Head of caudate nucleus (tissue), 42 donors: ENCODE results near the gene ZNF587.
"Not testable (repeated sequence)": the region's sequence is repeated elsewhere in the genome, so short reads cannot be mapped to it uniquely, and the experiment has no call there.

Experiments
- DNase-seq, 42 donors: peaks; one replicate each; pipeline versions ENCODE4 v3.0.0 to v3.0.0-alpha.2; 2020 to 2021; ENCODE audit warnings: mixed read lengths in 7 of 42
- intact Hi-C: fragments of 100-400 bp; cut with DNase I; formaldehyde crosslinking; loops from one replicate; pipeline ENCODE4 v1.15.0; 2022

The ZNF587 gene

DNA sequence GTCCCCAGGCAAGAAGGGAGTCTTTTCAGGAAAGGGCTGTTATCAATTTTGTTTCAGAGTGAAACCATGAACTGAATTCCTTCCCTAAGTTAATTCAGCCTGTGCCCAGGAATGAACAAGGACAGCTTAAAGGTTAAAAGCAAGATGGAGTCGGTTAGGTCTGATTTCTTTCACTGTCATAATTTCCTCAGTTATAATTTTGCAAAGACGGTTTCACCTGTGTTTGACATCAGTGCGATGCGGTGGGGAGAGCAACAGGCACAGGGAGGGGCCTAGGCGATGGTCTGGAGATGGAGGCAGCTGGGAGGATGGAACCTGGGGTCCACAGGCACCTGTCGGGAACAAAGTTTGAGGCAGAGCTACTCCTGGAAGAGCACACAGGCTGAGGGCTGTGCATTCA lies 29.1 kb upstream of the ZNF587 start:
- intact Hi-C loops, result no loop called here

DNA sequence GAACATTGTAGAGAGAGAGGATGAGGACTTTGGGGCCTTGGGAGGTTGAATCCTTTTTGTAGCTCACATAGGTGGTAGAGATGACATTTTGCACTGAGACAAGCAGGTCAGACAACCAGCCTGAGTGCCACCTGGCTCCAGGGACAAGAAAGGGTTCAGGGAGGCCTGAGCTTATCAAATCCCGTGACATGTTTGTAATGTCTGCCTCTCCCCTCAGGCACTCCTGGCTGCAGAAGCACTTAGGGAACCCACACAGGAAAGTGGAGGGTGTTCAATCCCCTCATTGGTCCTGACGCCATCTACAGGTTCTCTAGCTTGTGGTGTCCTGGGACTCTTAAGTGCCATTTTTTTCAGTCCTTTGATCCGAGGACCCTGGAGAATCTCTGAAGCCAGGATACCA lies 28.6 kb upstream of the ZNF587 start:
- DNase-seq, intact Hi-C loops: not testable (repeated sequence)

More for the DNA sequence above, 29.1 kb upstream of the ZNF587 start:
- no peak for DNase-seq

DNA sequence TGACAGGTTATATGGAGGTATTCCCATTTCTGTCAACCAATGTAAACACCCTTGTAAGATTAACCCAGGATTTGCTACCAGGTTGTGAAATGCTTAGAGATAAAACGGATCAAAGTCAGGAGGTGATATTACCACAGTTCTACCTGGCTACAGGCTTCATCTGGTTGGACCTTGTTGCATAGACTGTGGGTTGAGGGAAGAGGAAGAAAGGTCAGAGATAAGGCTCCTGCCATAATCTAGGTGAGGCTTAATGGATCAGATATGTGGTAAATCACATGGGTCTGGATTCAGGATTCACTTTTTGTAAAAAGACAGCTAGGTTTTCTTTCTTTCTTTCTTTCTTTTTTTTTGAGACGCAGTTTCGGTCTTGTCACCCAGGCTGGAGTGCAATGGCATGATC lies 28.2 kb upstream of the ZNF587 start:
- not testable (repeated sequence) for DNase-seq

DNA sequence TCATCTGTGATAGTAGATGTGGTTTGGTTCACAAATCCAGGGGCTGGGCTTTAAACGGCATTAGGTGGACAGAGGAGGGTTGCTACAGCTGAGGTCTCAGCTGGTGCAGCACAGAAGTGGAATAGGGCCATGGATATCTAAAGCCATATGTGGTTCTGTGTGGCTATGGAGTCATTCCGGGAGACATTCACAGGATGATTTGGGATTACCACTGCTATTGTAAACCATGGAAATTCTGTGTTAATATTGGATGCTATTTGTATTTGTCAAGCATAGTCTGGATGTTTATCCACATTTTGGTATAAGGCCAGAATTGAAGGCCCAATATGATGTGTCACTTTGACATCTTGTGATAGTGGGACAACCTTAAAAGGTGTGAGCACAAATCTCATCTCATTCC lies 26.5 kb upstream of the ZNF587 start:
- DNase-seq, intact Hi-C loops: not testable (repeated sequence)

More for the DNA sequence above, 28.2 kb upstream of the ZNF587 start:
- intact Hi-C loops, result not testable (repeated sequence)

DNA sequence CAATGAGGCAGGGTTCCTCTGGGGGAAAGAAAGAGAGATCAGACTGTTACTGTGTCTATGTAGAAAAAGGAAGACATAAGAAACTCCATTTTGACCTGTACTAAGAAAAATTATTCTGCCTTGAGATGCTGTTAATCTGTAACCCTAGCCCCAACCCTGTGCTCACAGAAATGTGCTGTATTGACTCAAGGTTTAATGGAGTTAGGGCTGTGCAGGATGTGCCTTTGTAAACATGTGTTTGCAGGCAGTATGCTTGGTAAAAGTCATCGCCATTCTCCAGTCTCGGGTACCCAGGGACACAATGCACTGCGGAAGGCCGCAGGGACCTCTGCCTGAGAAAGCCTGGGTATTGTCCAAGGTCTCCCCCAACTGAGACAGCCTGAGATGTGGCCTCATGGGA lies 26.1 kb upstream of the ZNF587 start:
- DNase-seq, intact Hi-C loops: not testable (repeated sequence)

DNA sequence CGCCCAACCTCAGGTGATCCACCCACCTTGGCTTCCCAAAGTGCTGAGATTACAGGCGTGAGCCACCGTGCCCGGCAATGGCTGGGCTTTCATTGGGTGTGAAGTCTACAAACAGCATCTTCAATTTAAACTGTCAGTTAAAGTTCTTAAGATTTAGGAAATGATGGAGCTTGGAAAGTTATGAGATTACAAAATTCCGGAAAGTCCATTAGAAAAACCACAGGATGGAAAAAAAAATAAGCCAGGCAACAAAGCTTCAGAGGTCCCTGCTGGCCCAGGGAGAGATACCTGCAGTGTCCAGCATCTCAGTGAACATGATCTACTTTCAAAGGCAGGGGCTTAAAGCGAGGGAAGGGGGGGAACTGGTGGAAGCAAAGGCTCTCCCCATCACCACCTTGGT lies 24.1 kb upstream of the ZNF587 start:
- no peak for DNase-seq
- intact Hi-C loops, result no loop called here

DNA sequence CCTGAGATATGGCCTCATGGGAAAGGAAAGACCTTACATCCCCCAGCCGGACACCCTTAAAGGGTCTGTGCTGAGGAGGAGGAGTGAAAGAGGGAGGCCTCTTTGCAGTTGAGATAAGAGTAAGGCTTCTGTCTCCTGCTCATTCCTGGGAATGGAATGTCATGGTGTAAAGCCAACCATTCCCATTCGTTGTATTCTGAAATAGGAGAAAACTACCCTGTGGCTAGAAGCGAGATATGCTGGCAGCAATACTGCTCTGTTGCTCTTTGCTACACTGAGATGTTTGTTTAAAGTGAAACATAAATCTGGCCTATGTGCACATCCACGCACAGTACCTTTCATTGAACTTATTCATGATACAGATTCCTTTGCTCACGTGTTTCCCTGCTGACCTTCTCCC lies 20.3 kb upstream of the ZNF587 start:
- DNase-seq, result no peak
- intact Hi-C loops, result no loop called here

DNA sequence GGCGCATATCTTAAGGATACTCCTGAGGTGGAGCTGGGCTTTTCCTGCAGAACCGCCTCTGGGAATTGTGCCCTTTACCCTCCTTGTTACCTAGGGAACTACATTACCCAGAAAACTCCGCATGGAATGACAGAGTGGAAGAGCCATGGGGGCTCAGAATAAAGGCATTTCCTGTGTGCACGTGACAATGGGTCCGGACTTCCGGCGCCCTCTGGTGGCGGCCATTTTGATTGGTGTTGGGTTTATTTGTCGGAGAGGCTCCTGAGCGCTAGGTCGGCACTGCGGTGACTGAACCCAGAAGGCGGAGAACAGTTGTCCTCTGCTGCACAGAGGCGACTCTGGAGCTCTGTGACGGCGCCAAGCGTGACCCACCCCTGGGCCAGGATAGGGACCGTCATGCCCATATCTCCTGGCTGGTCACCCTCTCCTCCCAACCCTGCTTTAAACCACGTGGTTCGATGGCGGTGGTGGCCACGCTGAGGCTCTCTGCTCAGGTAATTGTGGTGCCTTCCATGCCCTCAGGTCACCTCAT lies 19.5 kb upstream of the ZNF587 start, which contains the start of gene ZNF587B:
ZNF587B (plus strand) TSS at position 229 of the 532 bp plus-strand sequence; CDS start at position 459, 230 bp downstream.
- intact Hi-C loops, result no loop called here
- peak; percentile 47 to 89 (median 76) for DNase-seq

DNA sequence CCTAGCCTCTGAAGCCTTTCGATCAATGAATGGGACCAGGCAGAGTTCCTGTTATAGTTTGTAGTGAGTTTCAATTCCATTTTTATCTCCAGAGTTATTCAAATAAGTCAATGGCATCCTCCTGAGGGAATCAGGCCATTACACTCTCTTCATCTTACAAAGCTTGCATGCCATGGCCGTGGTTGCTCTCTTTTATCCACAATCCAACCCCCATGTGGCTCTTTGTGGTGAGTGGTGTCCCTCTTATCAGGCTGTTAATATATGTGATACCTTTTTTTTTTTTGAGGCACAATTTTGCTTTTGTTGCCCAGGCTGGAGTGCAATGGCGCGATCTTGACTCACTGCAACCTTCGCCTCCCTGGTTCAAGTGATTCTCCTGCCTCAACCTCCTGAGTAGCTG lies 12.7 kb upstream of the ZNF587 start:
- intact Hi-C loops, DNase-seq: not testable (repeated sequence)

DNA sequence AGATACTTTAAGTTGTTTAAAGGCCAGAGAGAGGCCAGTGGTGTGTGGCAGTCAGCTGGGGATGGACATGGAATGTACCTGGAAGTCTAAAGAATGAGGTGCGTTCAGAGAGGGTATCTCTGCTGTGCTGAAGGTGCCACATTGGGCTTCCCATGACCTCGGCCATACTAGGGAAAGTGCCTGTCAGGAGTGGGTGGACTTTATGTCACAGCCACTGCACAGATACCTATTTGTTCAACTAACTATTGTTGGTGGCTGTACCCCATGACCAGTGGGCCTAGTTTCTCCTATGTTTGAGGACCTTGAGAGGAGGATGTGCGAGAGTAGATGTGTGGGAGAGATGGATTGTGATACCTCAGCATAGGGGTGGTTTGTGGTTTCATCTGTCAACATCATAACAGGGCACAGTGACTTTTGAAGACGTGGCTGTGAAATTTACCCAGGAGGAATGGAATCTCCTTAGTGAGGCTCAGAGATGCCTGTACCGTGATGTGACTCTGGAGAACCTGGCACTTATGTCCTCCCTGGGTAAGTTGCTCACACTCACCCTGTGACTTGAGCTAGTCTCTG lies 11.0 kb upstream of the ZNF587 start:
- intact Hi-C loops, DNase-seq: not testable (repeated sequence)

DNA sequence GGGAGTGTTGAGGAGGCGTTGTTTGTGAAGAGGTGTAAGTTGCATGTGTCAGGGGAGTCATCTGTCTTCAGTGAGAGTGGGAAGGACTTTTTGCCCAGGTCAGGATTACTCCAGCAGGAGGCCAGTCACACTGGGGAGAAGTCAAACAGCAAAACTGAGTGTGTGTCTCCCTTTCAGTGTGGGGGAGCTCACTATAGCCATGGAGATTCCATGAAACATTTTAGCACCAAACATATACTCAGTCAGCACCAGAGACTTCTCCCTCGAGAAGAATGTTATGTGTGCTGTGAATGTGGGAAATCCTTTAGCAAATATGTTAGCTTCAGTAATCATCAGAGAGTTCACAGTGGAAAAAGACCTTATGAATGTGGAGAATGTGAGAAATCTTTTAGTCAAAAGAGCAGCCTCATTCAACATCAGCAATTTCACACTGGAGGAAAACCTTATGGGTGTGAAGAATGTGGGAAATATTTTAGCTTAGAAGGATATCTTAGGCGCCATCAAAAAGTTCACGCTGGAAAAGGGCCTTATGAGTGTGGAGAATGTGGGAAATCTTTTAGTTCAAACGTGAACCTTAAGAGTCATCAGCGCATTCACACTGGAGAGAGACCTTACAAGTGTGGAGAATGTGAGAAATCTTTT lies 8.4 kb upstream of the ZNF587 start:
- intact Hi-C loops, result no loop called here
- peak in 2 of 42 donors; percentile 15 to 41 for DNase-seq

DNA sequence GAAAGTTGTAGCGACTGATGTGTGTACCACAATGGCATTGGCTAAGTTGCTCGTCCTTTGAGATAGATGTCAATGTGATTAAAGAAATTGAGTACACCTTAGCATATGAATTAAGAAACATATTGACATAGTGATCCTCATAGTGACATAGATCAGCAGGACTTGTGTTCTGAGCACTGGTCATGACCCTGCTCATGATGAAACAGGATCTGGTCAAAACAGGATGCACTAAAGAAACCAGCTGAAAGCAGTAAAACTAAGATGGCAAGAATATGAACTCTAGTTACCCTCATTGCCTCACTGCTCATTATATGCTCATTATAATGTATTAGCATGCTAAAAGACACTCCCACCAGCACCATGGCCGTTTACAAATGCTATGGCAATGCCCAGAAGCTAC lies 2.5 kb upstream of the ZNF587 start:
- intact Hi-C loops, DNase-seq: not testable (repeated sequence)

DNA sequence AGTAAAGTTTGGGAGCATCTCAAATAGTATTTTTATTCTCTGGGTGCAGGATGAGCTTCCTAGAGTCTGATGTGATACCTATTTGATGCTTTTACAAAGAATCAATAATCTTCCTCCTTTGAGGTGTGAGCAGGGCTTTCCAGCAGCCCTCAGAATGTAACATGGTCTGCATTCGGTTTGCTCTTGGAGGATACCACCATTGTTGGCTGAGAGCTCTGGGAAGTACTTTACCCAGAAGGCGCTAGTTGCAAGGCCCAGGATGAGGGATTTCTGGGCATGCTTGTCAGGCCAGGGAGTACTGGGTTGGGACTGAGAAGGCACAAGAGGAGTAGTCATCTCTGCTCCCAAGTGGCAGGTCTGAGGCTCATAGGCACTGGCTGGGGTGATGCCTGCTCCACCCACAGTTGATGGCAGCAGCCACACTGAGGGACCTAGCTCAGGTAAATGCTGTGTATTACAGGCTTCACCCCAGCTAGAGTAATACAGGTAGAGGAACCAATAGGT lies 445 bp upstream of the ZNF587 start:
- DNase-seq, intact Hi-C loops: not testable (repeated sequence)

DNA sequence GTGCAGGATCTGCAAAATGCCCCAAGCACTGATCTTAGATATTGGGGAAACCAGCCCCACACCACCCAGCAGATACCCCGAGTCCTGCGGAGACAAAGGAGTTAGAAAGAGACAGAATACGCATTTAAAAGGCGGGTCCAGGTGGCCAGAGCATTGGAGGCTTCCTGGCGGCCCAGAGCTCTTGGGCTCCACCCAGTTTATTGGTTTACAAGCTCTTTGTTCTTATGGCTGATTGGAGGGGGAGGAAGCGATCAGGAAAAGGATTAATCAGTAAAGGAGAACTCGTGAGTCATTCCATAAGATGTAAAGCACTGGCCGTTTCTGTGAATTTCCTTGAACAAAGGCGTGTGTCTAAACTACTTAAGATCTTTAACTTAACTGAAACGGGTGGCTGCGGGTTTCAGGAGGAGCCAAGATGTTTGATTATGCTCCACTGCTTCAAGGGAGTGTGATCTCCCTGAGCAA lies 926 bp downstream of the ZNF587 start:
- intact Hi-C loops, result no loop called here
- no peak for DNase-seq

DNA sequence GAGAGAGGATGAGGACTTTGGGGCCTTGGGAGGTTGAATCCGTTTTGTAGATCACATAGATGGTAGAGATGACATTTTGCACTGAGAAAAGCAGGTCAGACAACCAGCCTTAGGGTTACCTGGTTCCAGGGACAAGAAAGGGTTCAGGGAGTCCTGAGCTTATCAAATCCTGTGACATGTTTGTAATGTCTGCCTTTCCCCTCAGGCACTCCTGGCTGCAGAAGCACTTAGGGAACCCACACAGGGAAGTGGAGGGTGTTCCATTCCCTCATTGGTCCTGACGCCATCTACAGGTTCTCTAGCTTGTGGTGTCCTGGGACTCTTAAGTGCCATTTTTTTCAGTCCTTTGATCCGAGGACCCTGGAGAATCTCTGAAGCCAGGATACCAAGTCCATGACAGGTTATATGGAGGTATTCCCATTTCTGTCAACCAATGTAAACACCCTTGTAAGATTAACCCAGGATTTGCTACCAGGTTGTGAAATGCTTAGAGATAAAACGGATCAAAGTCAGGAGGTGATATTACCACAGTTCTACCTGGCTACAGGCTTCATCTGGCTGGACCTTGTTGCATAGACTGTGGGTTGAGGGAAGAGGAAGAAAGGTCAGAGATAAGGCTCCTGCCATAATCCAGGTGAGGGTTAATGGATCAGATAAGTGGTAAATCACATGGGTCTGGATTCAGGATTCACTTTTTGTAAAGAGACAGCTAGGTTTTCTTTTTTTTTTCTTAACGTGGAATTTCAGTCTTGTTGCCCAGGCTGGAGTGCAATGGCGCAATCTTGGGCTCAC lies 2.3 kb downstream of the ZNF587 start:
- intact Hi-C loops, DNase-seq: not testable (repeated sequence)

DNA sequence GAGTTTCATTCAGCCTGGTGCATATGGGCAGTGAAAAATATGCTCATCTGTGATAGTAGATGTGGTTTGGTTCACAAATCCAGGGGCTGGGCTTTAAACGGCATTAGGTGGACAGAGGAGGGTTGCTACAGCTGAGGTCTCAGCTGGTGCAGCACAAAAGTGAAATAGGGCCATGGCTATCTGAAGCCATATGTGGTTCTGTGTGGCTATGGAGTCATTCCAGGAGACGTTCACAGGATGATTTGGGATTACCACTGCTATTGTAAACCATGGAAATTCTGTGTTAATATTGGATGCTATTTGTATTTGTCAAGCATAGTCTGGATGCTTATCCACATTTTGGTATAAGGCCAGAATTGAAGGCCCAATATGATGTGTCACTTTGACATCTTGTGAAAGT lies 4.5 kb downstream of the ZNF587 start:
- DNase-seq, intact Hi-C loops: not testable (repeated sequence)

DNA sequence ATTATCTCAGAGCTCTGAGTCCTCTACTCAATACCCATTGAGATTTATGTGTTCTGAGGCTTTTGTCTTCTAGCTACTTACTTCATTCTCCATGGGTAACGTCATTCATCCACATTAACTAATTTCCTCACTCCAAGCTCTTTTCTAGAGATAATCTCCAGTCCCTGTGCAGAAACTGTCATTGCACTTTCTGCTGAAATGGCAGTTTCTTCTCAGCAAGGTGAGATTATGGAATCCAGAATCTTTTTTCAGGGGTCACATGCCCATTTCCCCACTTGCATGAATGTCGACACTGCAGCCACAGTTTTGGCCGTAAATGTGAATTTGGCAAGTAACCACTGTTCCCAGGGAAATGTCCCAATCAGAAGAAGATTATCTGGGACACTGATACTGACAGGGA lies 12.7 kb downstream of the ZNF587 start:
- DNase-seq, intact Hi-C loops: not testable (repeated sequence)

DNA sequence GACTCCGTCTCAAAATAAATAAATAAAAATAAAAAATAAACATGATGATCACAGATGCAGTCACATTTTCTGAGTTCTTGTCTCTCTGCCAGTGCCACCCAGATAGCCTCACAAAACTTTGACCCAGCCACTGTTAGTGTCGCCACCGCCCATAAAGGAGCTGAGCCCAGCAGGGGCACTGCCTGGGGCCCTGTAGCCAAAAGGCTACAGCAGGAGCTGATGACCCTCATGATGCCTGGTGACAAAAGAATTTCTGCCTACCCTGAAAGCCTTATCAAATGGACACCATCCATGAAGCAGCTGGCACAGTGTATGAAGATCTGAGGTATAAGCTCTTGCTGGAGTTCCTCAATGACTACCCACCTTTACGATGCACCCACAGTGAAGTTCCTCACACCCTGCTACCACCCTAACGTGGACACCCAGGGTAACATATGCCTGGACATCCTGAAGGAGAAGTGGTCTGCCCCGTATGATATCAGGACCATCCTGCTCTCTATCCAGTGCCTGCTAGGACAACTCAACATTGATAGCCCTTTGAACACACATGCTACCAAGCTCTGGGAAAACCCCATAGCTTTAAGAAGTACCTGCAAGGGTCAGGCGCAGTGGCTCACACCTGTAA lies 18.3 kb downstream of the ZNF587 start:
- no peak for DNase-seq
- intact Hi-C loops, result no loop called here

DNA sequence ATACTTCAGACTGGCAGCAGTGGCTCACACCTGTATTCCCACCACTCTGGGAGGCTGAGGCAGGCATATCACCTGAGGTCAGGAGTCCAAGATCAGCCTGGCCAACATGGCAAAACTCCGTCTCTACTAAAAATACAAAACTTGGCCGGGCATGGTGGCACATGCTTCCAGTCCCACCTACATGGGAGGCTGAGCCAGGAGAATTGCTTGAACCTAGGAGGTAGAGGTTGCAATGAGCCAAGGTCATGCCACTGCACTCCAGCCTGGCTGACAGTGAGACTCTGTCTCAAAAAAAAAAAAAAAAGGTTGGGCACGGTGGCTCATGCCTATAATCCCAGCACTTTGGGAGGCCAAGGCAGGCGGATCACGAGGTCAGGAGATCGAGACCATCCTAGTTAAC lies 20.0 kb downstream of the ZNF587 start:
- DNase-seq, intact Hi-C loops: not testable (repeated sequence)
